H7 (cell line): ENCODE measurements around the gene CIDEA. TPM values are rescaled to one million over a fixed set of nuclear protein-coding genes. Genes with fewer than 3 reads are reported as not detected.

Experiments used
- DNase-seq: peaks from one replicate; pipeline ENCODE4 v3.0.0; 2012
- H3K27me3 ChIP-seq: 2 replicates; pipeline ENCODE4 v1.6.0; 2011; ENCODE audit warnings: mild to moderate bottlenecking, low read length; ENCODE audit not compliant: control insufficient read depth, insufficient read depth
- H3K36me3 ChIP-seq: replicated peaks from 2 replicates; pipeline ENCODE4 v1.5.1; 2011; ENCODE audit warnings: low read length; ENCODE audit not compliant: control insufficient read depth, insufficient read depth
- H3K4me3 ChIP-seq: 2 replicates; pipeline ENCODE4 v1.5.1; 2011; ENCODE audit warnings: low read depth, mild to moderate bottlenecking, control low read depth, low read length, moderate library complexity; ENCODE audit not compliant: insufficient read depth
- total RNA-seq: library from RNA; depleted of rRNA; stranded (reverse); fragments of >200 nt; shearing (Covaris generic); gene quantifications from 2 replicates; pipeline ENCODE4 v1.2.3, GENCODE V29; 2014; rRNA removed

Gene CIDEA
- total RNA-seq, 1 experiment from 2014 or later, result not detected

DNA sequence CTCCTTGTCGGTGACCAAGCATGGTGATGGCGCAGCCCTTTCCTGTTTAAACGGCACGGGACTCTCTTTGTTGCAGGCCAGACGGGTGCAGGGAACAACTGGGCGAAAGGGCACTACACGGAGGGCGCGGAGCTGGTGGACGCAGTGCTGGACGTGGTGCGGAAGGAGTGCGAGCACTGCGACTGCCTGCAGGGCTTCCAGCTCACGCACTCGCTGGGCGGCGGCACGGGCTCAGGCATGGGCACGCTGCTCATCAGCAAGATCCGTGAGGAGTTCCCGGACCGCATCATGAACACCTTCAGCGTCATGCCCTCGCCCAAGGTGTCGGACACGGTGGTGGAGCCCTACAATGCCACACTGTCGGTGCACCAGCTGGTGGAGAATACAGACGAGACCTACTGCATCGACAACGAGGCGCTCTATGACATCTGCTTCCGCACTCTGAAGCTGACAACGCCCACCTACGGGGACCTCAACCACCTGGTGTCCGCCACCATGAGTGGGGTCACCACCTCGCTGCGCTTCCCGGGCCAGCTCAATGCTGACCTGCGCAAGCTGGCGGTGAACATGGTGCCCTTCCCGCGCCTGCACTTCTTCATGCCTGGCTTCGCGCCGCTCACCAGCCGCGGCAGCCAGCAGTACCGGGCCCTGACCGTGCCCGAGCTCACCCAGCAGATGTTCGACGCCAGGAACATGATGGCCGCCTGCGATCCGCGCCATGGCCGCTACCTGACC, 71.0 kb downstream of the CIDEA start:
- no peak for DNase-seq
- peaks cover 15% of the 10 kb centered on the region for H3K36me3 ChIP-seq
- no peak overlapping the region for H3K4me3 ChIP-seq
- H3K27me3 ChIP-seq, result no peaks in the 10 kb centered on the region

DNA sequence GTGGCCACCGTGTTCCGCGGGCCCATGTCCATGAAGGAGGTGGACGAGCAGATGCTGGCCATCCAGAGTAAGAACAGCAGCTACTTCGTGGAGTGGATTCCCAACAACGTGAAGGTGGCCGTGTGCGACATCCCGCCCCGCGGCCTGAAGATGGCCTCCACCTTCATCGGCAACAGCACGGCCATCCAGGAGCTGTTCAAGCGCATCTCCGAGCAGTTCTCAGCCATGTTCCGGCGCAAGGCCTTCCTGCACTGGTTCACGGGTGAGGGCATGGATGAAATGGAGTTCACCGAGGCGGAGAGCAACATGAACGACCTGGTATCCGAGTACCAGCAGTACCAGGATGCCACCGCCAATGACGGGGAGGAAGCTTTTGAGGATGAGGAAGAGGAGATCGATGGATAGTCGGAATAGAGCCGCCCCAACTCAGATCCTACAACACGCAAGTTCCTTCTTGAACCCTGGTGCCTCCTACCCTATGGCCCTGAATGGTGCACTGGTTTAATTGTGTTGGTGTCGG, 71.6 kb downstream of the CIDEA start:
- Histone ChIP-seq H3K36me3 (peaks cover 15% of the 10 kb centered on the region), H3K27me3 (no peaks in the 10 kb centered on the region), H3K4me3 (no peak overlapping the region)
- DNase-seq, result no peak

DNA sequence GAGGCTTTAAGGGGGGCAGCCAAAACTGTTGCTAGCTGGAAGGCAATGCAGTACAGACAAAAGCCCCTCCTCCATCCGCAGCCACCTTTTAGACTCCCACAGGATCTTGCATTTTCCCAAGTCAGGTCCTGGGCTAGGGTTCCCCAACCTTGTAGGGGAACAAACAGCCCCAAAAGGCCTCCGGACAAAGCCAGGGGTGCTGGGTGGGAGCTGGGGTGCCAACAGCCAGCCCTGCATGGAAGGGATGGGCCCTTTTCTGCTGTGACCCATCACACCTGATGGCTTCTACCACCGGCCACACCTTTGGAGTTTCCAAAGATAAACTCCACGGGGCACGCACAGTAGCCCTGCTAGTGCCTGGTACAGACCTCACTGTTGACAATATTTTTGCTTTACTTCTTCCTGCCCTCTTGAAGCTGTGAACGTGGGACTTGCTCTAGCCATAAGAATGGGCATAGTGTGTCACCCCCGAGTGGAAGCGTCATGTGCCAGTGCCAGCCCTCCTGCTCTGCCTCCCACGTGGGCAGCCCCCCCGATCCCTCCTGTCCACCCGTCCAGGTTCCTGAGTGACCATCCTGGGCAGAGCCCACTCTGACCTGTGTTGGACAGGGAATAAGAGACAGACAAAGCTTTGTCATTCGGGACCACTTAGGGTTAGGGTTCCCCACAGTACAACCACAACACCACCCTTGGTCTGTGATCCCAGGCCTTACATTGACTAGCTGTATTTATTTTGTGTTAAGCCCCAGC, 72.7 kb downstream of the CIDEA start:
- H3K27me3 ChIP-seq, result no peaks in the 10 kb centered on the region
- DNase-seq, result no peak
- H3K4me3 ChIP-seq, result no peak overlapping the region
- H3K36me3 ChIP-seq, result peaks cover 14% of the 10 kb centered on the region

Other genes starting within 250 kb of the CIDEA start
- not detected in 2 replicates for gene ANKRD62, start 160.5 kb upstream of the CIDEA start, total RNA-seq
- 520 and 657 TPM in 2 replicates for gene TUBB6, start 53.9 kb downstream of the CIDEA start, total RNA-seq
- gene AFG3L2, start 122.9 kb downstream of the CIDEA start, total RNA-seq, result 108 and 132 TPM in 2 replicates
- gene PRELID3A, start 153.6 kb downstream of the CIDEA start, total RNA-seq, result 5.4 and 7.8 TPM in 2 replicates